Measurements from ENCODE around the gene POU6F2. TPM values are rescaled to one million over a fixed set of nuclear protein-coding genes. Genes with fewer than 3 reads are reported as not detected.
A peak's percentile ranks its signal among the peaks of the same experiment; 100 is the strongest.

Gene POU6F2
- total and polyA plus RNA-seq, 12 donors = 0.03 to 0.31 (median 0.19) TPM; not detected in 9

GRCh38 chr7:39490296-39490695, 512.6 kb downstream of the POU6F2 start:
- Histone ChIP-seq H3K4me3 (no peak overlapping the region), H3K27me3 (no peaks in the 10 kb centered on the region), H3K27ac (no peak overlapping the region), H3K36me3 (replicated peaks in 1 of 2) (no peaks in the 10 kb centered on the region), H3K4me1 (replicated peaks in 1 of 2) (no peaks in the 10 kb centered on the region), H3K9me3 (replicated peaks in 1 of 3) (no peaks in the 10 kb centered on the region)
- WGBS, 4 donors = 78 to 97% (median 93%) methylated on average over 2 of the region's 2 CpGs
- TF ChIP-seq CTCF (IDR thresholded peaks at IDR 0.05) (no peak), POLR2A (IDR thresholded peaks at IDR 0.05) (no peak)
- intact Hi-C loops (cut with DNase I) = no loop called here
- DNase-seq = no peak

GRCh38 chr7:39493934-39494333, 516.2 kb downstream of the POU6F2 start:
- Histone ChIP-seq H3K27ac (no peak overlapping the region), H3K27me3 (no peaks in the 10 kb centered on the region), H3K9me3 (replicated peaks in 1 of 3) (no peaks in the 10 kb centered on the region), H3K4me3 (no peak overlapping the region), H3K4me1 (replicated peaks in 1 of 2) (no peaks in the 10 kb centered on the region), H3K36me3 (replicated peaks in 1 of 2) (no peaks in the 10 kb centered on the region)
- intact Hi-C loops (cut with DNase I) = no loop called here
- WGBS, 4 donors = 80 to 89% (median 85%) methylated on average over 1 of the region's 1 CpG
- DNase-seq = no peak
- TF ChIP-seq POLR2A (IDR thresholded peaks at IDR 0.05) (no peak), CTCF (IDR thresholded peaks at IDR 0.05) (no peak)

GRCh38 chr7:39501358-39501757, 523.6 kb downstream of the POU6F2 start:
- no peak for DNase-seq
- Histone ChIP-seq H3K27ac (no peak overlapping the region), H3K36me3 (replicated peaks in 1 of 2) (no peaks in the 10 kb centered on the region), H3K27me3 (no peaks in the 10 kb centered on the region), H3K9me3 (replicated peaks in 1 of 3) (no peaks in the 10 kb centered on the region), H3K4me1 (replicated peaks in 1 of 2) (no peaks in the 10 kb centered on the region), H3K4me3 (no peak overlapping the region)
- 62 to 71% (median 65%) methylated on average over 3 of the region's 3 CpGs for WGBS, 4 donors
- no peak for TF ChIP-seq POLR2A (IDR thresholded peaks at IDR 0.05)
- no peak for TF ChIP-seq CTCF (IDR thresholded peaks at IDR 0.05)
- intact Hi-C loops (cut with DNase I) = no loop called here

GRCh38 chr7:39504963-39505362, 527.3 kb downstream of the POU6F2 start:
- no peak overlapping the region for H3K27ac ChIP-seq
- H3K4me3 ChIP-seq = no peak overlapping the region
- intact Hi-C loops (cut with DNase I) = no loop called here
- H3K27me3 ChIP-seq = no peaks in the 10 kb centered on the region
- no peaks in the 10 kb centered on the region for H3K9me3 ChIP-seq (replicated peaks in 1 of 3)
- H3K36me3 ChIP-seq (replicated peaks in 1 of 2) = no peaks in the 10 kb centered on the region
- no peaks in the 10 kb centered on the region for H3K4me1 ChIP-seq (replicated peaks in 1 of 2)
- no peak for TF ChIP-seq POLR2A (IDR thresholded peaks at IDR 0.05)
- TF ChIP-seq CTCF (IDR thresholded peaks at IDR 0.05) = no peak
- 22 to 48% (median 45%) methylated on average over 3 of the region's 3 CpGs for WGBS, 4 donors
- peak; percentile 65 to 85 (median 78) for DNase-seq
